Effector memory CD4-positive, alpha-beta T cell (primary cell): ENCODE data around the gene GREB1.

Source experiments
- DNase-seq, 3 donors: peaks; one replicate each; pipeline ENCODE4 v3.0.0-alpha.2; 2020
- H3K27ac ChIP-seq: 2 replicates; pipeline ENCODE4 v1.7.0; 2013; ENCODE audit warnings: mild to moderate bottlenecking, low read length, moderate library complexity; ENCODE audit not compliant: insufficient read depth, poor library complexity, severe bottlenecking
- H3K27me3 ChIP-seq: replicated peaks from 2 replicates; pipeline ENCODE4 v1.7.0; 2013; ENCODE audit warnings: mild to moderate bottlenecking, low read length; ENCODE audit not compliant: insufficient read depth, control insufficient read depth, poor library complexity, severe bottlenecking
- H3K36me3 ChIP-seq: 2 replicates; pipeline ENCODE4 v1.7.0; 2013; ENCODE audit warnings: mild to moderate bottlenecking, low read length, moderate library complexity; ENCODE audit not compliant: control insufficient read depth, insufficient read depth
- H3K4me1 ChIP-seq: 2 replicates; pipeline ENCODE4 v1.7.0; 2013; ENCODE audit warnings: low read length, mild to moderate bottlenecking; ENCODE audit not compliant: control insufficient read depth, insufficient read depth, poor library complexity, severe bottlenecking
- H3K4me3 ChIP-seq: 2 replicates; pipeline ENCODE4 v1.7.0; 2013; ENCODE audit warnings: low read length, low read depth, mild to moderate bottlenecking; ENCODE audit not compliant: insufficient read depth, poor library complexity, severe bottlenecking
- H3K9me3 ChIP-seq: 2 replicates; pipeline ENCODE4 v1.7.0; 2013; ENCODE audit warnings: mild to moderate bottlenecking, low read length, moderate library complexity; ENCODE audit not compliant: control insufficient read depth

Gene GREB1

DNA sequence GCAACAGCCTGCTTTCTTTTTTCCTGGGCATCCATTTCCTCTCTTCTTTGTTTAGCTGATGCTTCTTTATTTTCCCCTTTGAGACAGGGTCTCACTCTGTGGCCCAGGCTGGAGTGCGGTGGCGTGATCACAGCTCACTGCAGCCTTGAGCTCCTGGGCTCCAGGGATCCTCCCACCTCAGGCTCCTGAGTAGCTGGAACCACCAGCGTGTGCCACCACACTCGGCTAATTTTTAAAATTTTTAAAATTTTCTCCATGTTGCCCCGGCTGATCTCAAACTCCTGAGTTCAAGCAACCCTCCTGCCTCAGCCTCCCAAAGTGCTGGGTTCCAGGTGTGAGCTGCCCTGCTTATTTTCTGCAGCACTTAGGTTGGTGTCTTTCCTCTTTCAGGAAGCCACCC is 77.4 kb downstream of the GREB1 start:
- no peak for DNase-seq
- Histone ChIP-seq H3K27ac (no peak overlapping the region), H3K9me3 (no peaks in the 10 kb centered on the region), H3K4me1 (no peaks in the 10 kb centered on the region), H3K27me3 (no peaks in the 10 kb centered on the region), H3K4me3 (no peak overlapping the region), H3K36me3 (no peaks in the 10 kb centered on the region)

DNA sequence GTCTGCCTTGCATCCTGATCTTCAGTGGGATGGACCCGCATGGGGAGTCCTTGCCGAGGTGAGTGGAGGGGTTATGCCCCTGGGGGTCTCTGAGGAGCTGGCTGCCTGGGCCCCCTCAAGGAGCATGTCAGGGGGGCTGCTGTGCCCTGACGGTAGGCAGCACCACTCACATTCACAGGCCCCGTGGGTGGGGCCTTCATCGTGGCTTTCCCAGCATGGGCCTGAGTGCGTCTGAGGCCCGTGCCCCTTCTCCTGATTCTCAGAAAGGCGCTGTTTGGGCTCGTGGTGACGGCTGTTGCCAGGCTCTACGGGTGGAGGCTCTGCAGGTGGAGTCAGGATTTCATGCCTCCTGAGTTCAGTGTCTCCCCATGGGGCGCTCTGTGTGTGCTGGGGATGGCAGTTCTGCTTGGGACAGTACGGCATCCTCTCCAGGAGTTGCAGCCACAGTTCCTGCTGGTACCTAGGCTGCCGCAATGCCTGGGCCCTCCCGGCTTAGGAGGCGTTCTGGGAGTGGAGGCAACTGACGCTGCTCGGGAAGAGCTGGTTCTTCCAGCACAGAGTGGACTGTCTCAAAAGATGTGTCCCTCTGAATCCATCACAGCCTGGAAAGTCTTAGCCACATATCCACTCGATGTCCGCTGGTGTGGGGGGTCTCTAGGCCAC is 78.8 kb downstream of the GREB1 start:
- Histone ChIP-seq H3K9me3 (no peaks in the 10 kb centered on the region), H3K4me3 (no peak overlapping the region), H3K4me1 (no peaks in the 10 kb centered on the region), H3K27me3 (no peaks in the 10 kb centered on the region), H3K36me3 (no peaks in the 10 kb centered on the region), H3K27ac (no peak overlapping the region)
- no peak for DNase-seq

DNA sequence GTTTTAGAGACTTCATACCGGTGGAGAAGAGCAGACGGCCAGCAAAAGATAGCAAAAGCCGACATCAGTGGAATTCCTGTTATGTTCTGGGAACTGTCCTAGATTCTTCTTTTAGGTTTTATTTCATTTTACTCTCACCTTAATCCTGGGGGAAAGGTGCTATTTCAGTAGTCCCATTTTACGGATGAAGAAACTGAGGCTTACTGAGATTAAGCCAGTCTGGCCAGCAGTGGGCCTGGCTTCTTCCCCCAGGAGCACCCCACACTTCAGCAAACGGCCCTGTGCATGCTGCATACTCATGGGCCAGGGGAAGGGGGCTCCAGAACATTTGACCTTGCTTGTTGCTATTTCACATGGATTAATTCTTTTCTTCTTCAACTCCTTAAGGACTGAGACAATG is 79.5 kb downstream of the GREB1 start:
- Histone ChIP-seq H3K27me3 (no peaks in the 10 kb centered on the region), H3K9me3 (no peaks in the 10 kb centered on the region), H3K4me1 (no peaks in the 10 kb centered on the region), H3K27ac (no peak overlapping the region), H3K4me3 (no peak overlapping the region), H3K36me3 (no peaks in the 10 kb centered on the region)
- DNase-seq: no peak

DNA sequence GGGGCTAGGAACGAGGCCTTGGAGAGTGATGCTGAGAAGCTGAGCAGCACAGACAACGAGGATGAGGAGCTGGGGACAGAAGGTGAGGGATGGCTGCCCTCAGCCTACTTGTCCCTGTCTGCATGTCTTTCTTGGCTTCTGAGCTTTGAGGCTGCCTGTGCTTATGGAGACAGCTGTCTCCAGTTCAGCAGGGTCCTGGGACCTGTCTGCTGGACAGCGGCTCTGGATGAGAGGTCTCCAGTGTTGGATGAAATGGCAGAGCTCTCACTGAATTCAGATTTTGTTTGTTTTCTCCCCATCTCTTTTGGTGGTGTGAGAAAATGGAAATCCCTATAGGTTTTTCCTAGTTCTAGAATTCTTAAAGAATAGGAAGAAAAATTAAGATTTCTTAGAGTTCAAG is 81.4 kb downstream of the GREB1 start:
- Histone ChIP-seq H3K27ac (no peak overlapping the region), H3K4me3 (no peak overlapping the region), H3K4me1 (no peaks in the 10 kb centered on the region), H3K36me3 (no peaks in the 10 kb centered on the region), H3K9me3 (no peaks in the 10 kb centered on the region), H3K27me3 (no peaks in the 10 kb centered on the region)
- no peak for DNase-seq

DNA sequence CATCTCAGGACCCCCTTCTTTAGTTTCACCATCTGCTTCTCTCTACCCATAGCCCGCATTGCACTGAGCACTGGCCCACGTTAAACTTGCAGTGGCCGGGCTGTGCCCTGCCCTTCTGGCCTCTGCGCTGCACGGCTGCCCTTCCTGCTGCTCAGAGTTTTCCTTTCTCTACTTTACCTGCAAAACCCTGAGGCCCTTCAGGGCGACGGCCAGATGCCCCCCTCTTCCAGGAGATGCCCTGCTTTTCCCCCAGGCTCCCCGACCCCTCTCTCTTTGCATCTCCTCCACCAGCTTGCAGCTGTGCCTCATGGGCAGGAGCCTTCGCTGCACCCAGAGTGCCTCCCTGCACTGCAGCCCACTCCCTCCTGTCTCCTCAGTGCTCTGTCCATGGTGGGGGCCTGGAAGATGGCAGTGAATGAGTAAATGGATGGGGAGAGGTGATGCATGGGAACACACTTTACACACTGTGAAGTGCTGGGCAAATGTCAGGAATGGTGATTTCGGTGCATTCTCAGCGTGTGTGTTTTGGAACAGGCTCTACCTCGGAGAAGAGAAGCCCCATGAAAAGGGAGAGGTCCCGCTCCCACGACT is 82.3 kb downstream of the GREB1 start:
- Histone ChIP-seq H3K36me3 (no peaks in the 10 kb centered on the region), H3K27ac (no peak overlapping the region), H3K4me1 (no peaks in the 10 kb centered on the region), H3K27me3 (no peaks in the 10 kb centered on the region), H3K4me3 (no peak overlapping the region), H3K9me3 (no peaks in the 10 kb centered on the region)
- DNase-seq: no peak

DNA sequence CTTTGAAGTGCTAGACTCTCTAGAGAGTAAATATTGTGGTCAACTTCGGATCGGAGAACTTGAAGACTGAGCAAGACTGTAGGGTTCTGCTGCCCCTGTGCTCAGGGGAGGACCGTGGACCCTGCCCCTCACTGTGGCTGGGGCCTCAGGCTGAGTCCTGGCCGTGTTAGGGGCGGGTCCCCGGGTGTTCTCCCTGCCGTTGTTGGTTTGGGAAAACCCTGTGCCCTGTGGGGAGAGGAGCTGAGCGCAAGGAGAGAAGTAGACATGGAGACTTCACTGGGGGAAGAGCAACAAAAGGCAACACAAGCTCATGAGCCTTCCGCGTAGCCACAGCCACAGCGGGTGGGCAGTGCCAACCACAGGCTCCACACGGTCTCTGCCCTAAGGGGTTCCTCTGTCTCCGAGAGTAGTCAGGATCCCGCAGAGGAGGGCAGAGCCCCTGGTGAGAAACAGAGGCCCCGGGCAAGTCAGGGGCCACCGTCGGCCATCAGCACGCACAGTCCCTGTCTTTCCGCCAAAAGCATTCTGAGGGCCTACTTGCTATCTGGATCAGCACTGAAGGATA is 83.1 kb downstream of the GREB1 start:
- no peaks in the 10 kb centered on the region for H3K4me1 ChIP-seq
- H3K27ac ChIP-seq: no peak overlapping the region
- H3K9me3 ChIP-seq: no peaks in the 10 kb centered on the region
- no peaks in the 10 kb centered on the region for H3K27me3 ChIP-seq
- no peaks in the 10 kb centered on the region for H3K36me3 ChIP-seq
- no peak overlapping the region for H3K4me3 ChIP-seq
- no peak for DNase-seq

DNA sequence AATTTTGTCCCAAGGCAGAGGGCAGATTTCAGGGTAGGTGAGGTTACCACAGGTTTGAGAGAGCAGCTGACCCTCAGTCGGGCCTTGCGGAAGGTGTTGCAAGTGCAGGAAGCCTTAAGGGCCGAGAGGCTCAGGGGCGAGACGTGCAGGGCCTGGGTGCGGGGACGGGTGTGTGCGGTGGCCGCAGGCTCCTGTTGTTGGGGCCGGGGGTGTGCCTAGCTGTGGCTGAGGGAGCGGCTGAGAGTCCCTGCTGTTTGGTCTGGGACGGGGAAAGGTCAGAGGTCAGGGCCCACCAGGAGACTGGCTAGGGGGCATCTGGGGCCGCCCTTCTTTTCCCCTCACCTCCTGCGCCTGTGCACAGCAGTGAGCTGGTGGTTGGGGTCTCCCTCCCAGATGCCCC is 83.7 kb downstream of the GREB1 start:
- H3K27me3 ChIP-seq: no peaks in the 10 kb centered on the region
- H3K4me3 ChIP-seq: no peak overlapping the region
- H3K36me3 ChIP-seq: no peaks in the 10 kb centered on the region
- DNase-seq: no peak
- no peak overlapping the region for H3K27ac ChIP-seq
- no peaks in the 10 kb centered on the region for H3K4me1 ChIP-seq
- H3K9me3 ChIP-seq: no peaks in the 10 kb centered on the region

DNA sequence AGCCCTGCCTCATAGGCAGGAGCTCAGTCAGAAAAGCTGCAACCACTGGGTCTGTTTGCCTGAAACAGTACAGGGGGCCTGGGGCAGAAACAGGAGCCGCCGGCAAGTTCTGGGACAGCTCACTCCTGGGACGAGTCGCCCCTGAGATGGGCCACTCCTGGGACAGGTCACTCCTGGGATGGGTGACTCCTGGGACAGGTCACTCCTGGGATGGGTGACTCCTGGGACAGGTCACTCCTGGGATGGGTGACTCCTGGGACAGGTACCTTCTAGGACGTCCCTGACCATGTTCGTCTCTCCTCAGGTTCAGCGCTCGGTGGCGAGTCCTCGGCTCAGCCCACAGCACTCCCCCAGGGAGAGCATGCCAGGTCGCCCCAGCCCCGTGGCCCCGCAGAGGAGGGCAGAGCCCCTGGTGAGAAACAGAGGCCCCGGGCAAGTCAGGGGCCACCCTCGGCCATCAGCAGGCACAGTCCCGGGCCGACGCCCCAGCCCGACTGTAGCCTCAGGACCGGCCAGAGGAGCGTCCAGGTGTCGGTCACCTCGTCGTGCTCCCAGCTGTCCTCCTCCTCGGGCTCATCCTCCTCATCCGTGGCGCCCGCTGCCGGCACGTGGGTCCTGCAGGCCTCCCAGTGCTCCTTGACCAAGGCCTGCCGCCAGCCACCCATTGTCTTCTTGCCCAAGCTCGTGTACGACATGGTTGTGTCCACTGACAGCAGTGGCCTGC is 84.3 kb downstream of the GREB1 start:
- Histone ChIP-seq H3K4me3 (no peak overlapping the region), H3K4me1 (no peaks in the 10 kb centered on the region), H3K36me3 (no peaks in the 10 kb centered on the region), H3K27ac (no peak overlapping the region), H3K27me3 (no peaks in the 10 kb centered on the region), H3K9me3 (no peaks in the 10 kb centered on the region)
- DNase-seq: no peak

DNA sequence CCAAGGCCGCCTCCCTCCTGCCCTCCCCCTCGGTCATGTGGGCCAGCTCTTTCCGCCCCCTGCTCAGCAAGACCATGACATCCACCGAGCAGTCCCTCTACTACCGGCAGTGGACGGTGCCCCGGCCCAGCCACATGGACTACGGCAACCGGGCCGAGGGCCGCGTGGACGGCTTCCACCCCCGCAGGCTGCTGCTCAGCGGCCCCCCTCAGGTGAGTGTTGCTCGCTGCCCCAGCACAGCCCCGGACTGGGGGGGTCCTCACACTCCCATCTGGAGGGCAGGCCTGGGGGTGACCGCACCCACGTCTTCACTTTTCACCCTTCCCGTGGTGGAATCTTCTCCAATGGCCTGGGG is 84.8 kb downstream of the GREB1 start:
- H3K36me3 ChIP-seq: no peaks in the 10 kb centered on the region
- no peak overlapping the region for H3K4me3 ChIP-seq
- no peaks in the 10 kb centered on the region for H3K9me3 ChIP-seq
- H3K4me1 ChIP-seq: no peaks in the 10 kb centered on the region
- DNase-seq: no peak
- no peaks in the 10 kb centered on the region for H3K27me3 ChIP-seq
- no peak overlapping the region for H3K27ac ChIP-seq

DNA sequence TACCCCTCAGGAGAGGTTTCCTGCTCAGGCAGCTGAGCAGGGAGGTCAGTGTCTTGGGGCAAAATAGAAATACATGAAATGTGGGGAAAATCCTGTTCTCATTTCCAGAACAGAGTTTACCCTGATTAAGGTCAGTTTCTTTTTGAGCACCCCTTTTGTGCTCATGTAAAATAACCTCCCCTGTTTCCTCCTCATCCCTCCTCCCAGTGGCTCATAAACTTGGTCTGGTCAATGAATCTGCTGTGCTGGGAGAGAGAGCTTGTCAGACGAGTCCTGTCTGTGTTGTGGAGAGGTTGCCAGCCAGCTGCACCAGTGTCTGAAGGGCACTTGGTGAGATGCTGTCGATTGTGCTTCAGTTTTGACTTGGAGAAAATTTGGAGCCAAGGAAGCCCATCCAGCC is 87.6 kb downstream of the GREB1 start:
- Histone ChIP-seq H3K27me3 (no peaks in the 10 kb centered on the region), H3K4me1 (no peaks in the 10 kb centered on the region), H3K4me3 (no peak overlapping the region), H3K27ac (no peak overlapping the region), H3K36me3 (no peaks in the 10 kb centered on the region), H3K9me3 (no peaks in the 10 kb centered on the region)
- DNase-seq: no peak
